MCF 10A (cell line): ENCODE results near the gene PCDHB11. TPM values are rescaled to one million over a fixed set of nuclear protein-coding genes. Genes with fewer than 3 reads are reported as not detected.

Experiments
- BruUV-seq: library from RNA; stranded (reverse); fragments of 400-500 nt; replicated peaks from 2 replicates; lab custom pipeline; 2021; lab: Mats Ljungman, UMichigan
- CTCF ChIA-PET: fragments of 300-600 bp; sonication (Branson Sonifier 250); formaldehyde crosslinking; extraction: SDS; loops from one replicate; lab custom pipeline; 2021; ENCODE audit warnings: antibody characterized with exemption, inconsistent platforms; lab: Yijun Ruan, JAX
- POLR2A ChIA-PET: fragments of 300-600, 350-650 bp; sonication (Branson Sonifier 250); formaldehyde crosslinking; extraction: SDS; loops from one replicate; lab custom pipeline; 2020; ENCODE audit warnings: antibody characterized with exemption, inconsistent platforms; lab: Yijun Ruan, JAX
- DNase-seq: peaks from one replicate; pipeline ENCODE4 v3.0.0-alpha.2; 2018; ENCODE audit not compliant: unreplicated experiment
- H3K27ac Mint-ChIP-seq: one replicate; pipeline ENCODE4 v1.8.0; 2022; ENCODE audit warnings: mild to moderate bottlenecking, low read depth, mixed read lengths; ENCODE audit not compliant: unreplicated experiment
- H3K27me3 Mint-ChIP-seq: one replicate; pipeline ENCODE4 v1.8.0; 2022; ENCODE audit warnings: mixed read lengths; ENCODE audit not compliant: insufficient read depth, unreplicated experiment
- H3K36me3 Mint-ChIP-seq: one replicate; pipeline ENCODE4 v1.8.0; 2022; ENCODE audit warnings: mild to moderate bottlenecking, moderate library complexity, mixed read lengths; ENCODE audit not compliant: insufficient read depth, unreplicated experiment
- H3K4me1 Mint-ChIP-seq: one replicate; pipeline ENCODE4 v1.8.0; 2022; ENCODE audit warnings: mixed read lengths; ENCODE audit not compliant: insufficient read depth, unreplicated experiment
- H3K4me3 Mint-ChIP-seq: one replicate; pipeline ENCODE4 v1.8.0; 2022; ENCODE audit warnings: mild to moderate bottlenecking, moderate library complexity, mixed read lengths; ENCODE audit not compliant: unreplicated experiment
- H3K9me3 Mint-ChIP-seq: one replicate; pipeline ENCODE4 v1.8.0; 2022; ENCODE audit warnings: mixed read lengths; ENCODE audit not compliant: unreplicated experiment
- intact Hi-C: fragments of 100-400 bp; cut with micrococcal nuclease; formaldehyde crosslinking; loops from 2 replicates; pipeline ENCODE4 v1.14.1; 2022
- total RNA-seq: library from RNA; stranded (reverse); gene quantifications from 2 replicates; pipeline ENCODE4 v1.2.3, GENCODE V29; 2022
- TF ChIP-seq, protein P1 (sequence below): fragments of 200-600 bp; IDR thresholded peaks from one replicate; pipeline ENCODE4 v1.8.0; 2022; ENCODE audit warnings: antibody characterized with exemption, mild to moderate bottlenecking; ENCODE audit not compliant: unreplicated experiment

The PCDHB11 gene
- total RNA-seq, 1 experiment from 2014 or later, result 0.75 TPM

- no peaks in the 10 kb centered on the region for H3K27me3 Mint-ChIP-seq
- ChIA-PET POLR2A (no interaction called here), CTCF (interaction anchor here (1.7 to 2.4 kb wide), 2 partner anchors 27 to 70 kb away, joined by 5 to 8 read pairs; partner anchors contain the start of genes PCDHB14 and TAF7)
- H3K4me1 Mint-ChIP-seq, result no peaks in the 10 kb centered on the region
- TF ChIP-seq, protein P1, sequence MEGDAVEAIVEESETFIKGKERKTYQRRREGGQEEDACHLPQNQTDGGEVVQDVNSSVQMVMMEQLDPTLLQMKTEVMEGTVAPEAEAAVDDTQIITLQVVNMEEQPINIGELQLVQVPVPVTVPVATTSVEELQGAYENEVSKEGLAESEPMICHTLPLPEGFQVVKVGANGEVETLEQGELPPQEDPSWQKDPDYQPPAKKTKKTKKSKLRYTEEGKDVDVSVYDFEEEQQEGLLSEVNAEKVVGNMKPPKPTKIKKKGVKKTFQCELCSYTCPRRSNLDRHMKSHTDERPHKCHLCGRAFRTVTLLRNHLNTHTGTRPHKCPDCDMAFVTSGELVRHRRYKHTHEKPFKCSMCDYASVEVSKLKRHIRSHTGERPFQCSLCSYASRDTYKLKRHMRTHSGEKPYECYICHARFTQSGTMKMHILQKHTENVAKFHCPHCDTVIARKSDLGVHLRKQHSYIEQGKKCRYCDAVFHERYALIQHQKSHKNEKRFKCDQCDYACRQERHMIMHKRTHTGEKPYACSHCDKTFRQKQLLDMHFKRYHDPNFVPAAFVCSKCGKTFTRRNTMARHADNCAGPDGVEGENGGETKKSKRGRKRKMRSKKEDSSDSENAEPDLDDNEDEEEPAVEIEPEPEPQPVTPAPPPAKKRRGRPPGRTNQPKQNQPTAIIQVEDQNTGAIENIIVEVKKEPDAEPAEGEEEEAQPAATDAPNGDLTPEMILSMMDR, result no peak
- no peak overlapping the region for H3K27ac Mint-ChIP-seq
- H3K36me3 Mint-ChIP-seq, result peaks cover 16% of the 10 kb centered on the region
- no peak overlapping the region for H3K4me3 Mint-ChIP-seq
- DNase-seq, result no peak
- H3K9me3 Mint-ChIP-seq, result peaks cover 41% of the 10 kb centered on the region
- no TSS peak for BruUV-seq
- intact Hi-C loops, result no loop called here
Measured at GRCh38 chr5:141250576-141250975, 51.1 kb downstream of the PCDHB11 start.

Other genes starting within 250 kb of the PCDHB11 start
- gene PCDHAC2, start 233.2 kb upstream of the PCDHB11 start, total RNA-seq, result 9.3 and 12.3 TPM in 2 replicates
- gene PCDHB1, start 148.3 kb upstream of the PCDHB11 start, total RNA-seq, result not detected in 2 replicates
- 2.4 and 2.6 TPM in 2 replicates for gene PCDHB2, start 105.0 kb upstream of the PCDHB11 start, total RNA-seq
- 0.42 and 0.49 TPM in 2 replicates for gene PCDHB3, start 99.2 kb upstream of the PCDHB11 start, total RNA-seq
- 0.44 and 1.3 TPM in 2 replicates for gene PCDHB4, start 77.8 kb upstream of the PCDHB11 start, total RNA-seq
- gene PCDHB5, start 64.4 kb upstream of the PCDHB11 start, total RNA-seq, result 1.2 and 1.7 TPM in 2 replicates
- gene PCDHB6, start 49.6 kb upstream of the PCDHB11 start, total RNA-seq, result 0.19 and 0.22 TPM in 2 replicates
- 0.28 and 0.29 TPM in 2 replicates for gene PCDHB7, start 27.0 kb upstream of the PCDHB11 start, total RNA-seq
- 0.34 TPM in 1 of 2 replicates, not detected in the other for gene PCDHB8, start 21.8 kb upstream of the PCDHB11 start, total RNA-seq
- gene PCDHB16, start 17.2 kb upstream of the PCDHB11 start, total RNA-seq, result 1.8 and 2.5 TPM in 2 replicates
- 1.0 and 1.8 TPM in 2 replicates for gene PCDHB9, start 12.5 kb upstream of the PCDHB11 start, total RNA-seq
- gene PCDHB10, start 7.3 kb upstream of the PCDHB11 start, total RNA-seq, result 1.2 and 1.4 TPM in 2 replicates
- gene PCDHB12, start 9.1 kb downstream of the PCDHB11 start, total RNA-seq, result 1.6 and 2.3 TPM in 2 replicates
- 3.5 and 4.7 TPM in 2 replicates for gene PCDHB13, start 14.3 kb downstream of the PCDHB11 start, total RNA-seq
- gene PCDHB14, start 23.7 kb downstream of the PCDHB11 start, total RNA-seq, result 4.7 and 6.2 TPM in 2 replicates
- gene PCDHB15, start 45.8 kb downstream of the PCDHB11 start, total RNA-seq, result 0.91 and 1.2 TPM in 2 replicates
- 0.37 and 0.79 TPM in 2 replicates for gene SLC25A2, start 104.4 kb downstream of the PCDHB11 start, total RNA-seq
- gene TAF7, start 121.2 kb downstream of the PCDHB11 start, total RNA-seq, result 81.3 and 94.9 TPM in 2 replicates
- 0.20 and 0.35 TPM in 2 replicates for gene PCDHGA1, start 130.9 kb downstream of the PCDHB11 start, total RNA-seq
- 0.32 and 0.33 TPM in 2 replicates for gene PCDHGA2, start 139.1 kb downstream of the PCDHB11 start, total RNA-seq
- gene PCDHGA3, start 144.2 kb downstream of the PCDHB11 start, total RNA-seq, result 0.07 and 0.25 TPM in 2 replicates
- gene PCDHGB1, start 150.5 kb downstream of the PCDHB11 start, total RNA-seq, result 0.19 and 0.59 TPM in 2 replicates
- 0.26 and 0.44 TPM in 2 replicates for gene PCDHGA4, start 155.4 kb downstream of the PCDHB11 start, total RNA-seq
- 0.61 and 0.88 TPM in 2 replicates for gene PCDHGB2, start 160.4 kb downstream of the PCDHB11 start, total RNA-seq
- gene PCDHGA5, start 164.5 kb downstream of the PCDHB11 start, total RNA-seq, result 0.25 and 0.42 TPM in 2 replicates
- 0.33 and 0.56 TPM in 2 replicates for gene PCDHGB3, start 170.6 kb downstream of the PCDHB11 start, total RNA-seq
- 0.44 and 0.49 TPM in 2 replicates for gene PCDHGA6, start 174.3 kb downstream of the PCDHB11 start, total RNA-seq
- gene PCDHGA7, start 183.1 kb downstream of the PCDHB11 start, total RNA-seq, result 0.56 and 0.86 TPM in 2 replicates
- gene PCDHGB4, start 188.1 kb downstream of the PCDHB11 start, total RNA-seq, result 0.49 and 0.79 TPM in 2 replicates
- gene PCDHGA8, start 193.0 kb downstream of the PCDHB11 start, total RNA-seq, result 0.28 and 0.56 TPM in 2 replicates
- gene PCDHGB5, start 198.3 kb downstream of the PCDHB11 start, total RNA-seq, result 3.2 and 5.6 TPM in 2 replicates
- 0.89 and 1.3 TPM in 2 replicates for gene PCDHGA9, start 203.2 kb downstream of the PCDHB11 start, total RNA-seq
- 0.68 and 1.4 TPM in 2 replicates for gene PCDHGB6, start 208.4 kb downstream of the PCDHB11 start, total RNA-seq
- 1.4 TPM in 2 replicates for gene PCDHGA10, start 213.4 kb downstream of the PCDHB11 start, total RNA-seq
- 0.75 and 1.2 TPM in 2 replicates for gene PCDHGB7, start 218.1 kb downstream of the PCDHB11 start, total RNA-seq
- 0.30 and 0.76 TPM in 2 replicates for gene PCDHGA11, start 221.4 kb downstream of the PCDHB11 start, total RNA-seq
- 0.79 and 0.91 TPM in 2 replicates for gene PCDHGA12, start 230.9 kb downstream of the PCDHB11 start, total RNA-seq